ENCODE results near the gene TNFSF9.

DNA sequence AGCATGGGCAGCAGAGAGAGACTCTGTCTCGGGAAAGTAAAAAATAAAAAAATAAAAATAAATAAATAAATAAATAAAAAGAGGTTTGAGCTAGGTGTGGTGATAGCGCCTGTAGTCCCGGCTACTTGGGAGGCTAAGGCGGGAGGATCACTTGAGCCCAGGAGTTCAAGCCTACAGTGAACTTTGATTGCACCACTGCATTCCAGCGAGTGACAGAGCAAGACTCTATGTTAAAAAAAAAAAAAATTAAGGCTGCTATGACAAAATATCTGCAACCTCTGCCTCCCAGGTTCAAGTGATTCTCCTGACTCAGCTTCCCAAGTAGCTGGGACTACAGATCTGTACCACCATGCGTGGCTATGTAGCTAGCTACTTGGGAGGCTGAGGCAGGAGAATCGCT lies 46.0 kb upstream of the TNFSF9 start:
- TF ChIP-seq TAF1 (IDR thresholded peaks at IDR 0.05; ENCODE audit: low read depth, low read length): no peak
- TF ChIP-seq, protein P1, sequence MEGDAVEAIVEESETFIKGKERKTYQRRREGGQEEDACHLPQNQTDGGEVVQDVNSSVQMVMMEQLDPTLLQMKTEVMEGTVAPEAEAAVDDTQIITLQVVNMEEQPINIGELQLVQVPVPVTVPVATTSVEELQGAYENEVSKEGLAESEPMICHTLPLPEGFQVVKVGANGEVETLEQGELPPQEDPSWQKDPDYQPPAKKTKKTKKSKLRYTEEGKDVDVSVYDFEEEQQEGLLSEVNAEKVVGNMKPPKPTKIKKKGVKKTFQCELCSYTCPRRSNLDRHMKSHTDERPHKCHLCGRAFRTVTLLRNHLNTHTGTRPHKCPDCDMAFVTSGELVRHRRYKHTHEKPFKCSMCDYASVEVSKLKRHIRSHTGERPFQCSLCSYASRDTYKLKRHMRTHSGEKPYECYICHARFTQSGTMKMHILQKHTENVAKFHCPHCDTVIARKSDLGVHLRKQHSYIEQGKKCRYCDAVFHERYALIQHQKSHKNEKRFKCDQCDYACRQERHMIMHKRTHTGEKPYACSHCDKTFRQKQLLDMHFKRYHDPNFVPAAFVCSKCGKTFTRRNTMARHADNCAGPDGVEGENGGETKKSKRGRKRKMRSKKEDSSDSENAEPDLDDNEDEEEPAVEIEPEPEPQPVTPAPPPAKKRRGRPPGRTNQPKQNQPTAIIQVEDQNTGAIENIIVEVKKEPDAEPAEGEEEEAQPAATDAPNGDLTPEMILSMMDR (IDR thresholded peaks at IDR 0.05; ENCODE audit: control extremely low read depth in 1 of 3, insufficient read depth in 1 of 3, low read depth in 1 of 3, low read length in 3 of 3): no peak
- TF ChIP-seq EZH2 (IDR thresholded peaks at IDR 0.05; ENCODE audit: low read depth, low read length, severe bottlenecking): no peak
- TF ChIP-seq ZNF274 (IDR thresholded peaks at IDR 0.05; ENCODE audit: borderline replicate concordance, extremely low read depth, low read length): no peak
- TF ChIP-seq CREB1 (IDR thresholded peaks at IDR 0.05): no peak

All from H1 (cell line).